ENCODE data around the gene SDHAF2. TPM values are rescaled to one million over a fixed set of nuclear protein-coding genes. Genes with fewer than 3 reads are reported as not detected.

The SDHAF2 gene
- total and polyA plus RNA-seq, 2 of the 13 experiments (the other 11 are each of a cell fraction or from before 2014, with no cell fraction given): 44.2 to 70.4 TPM

- peak; percentile 34; the same call in 1 of the 2 replicates for TF ChIP-seq GABPA (IDR thresholded peaks at IDR 0.05; ENCODE audit: low read depth, low read length)
- TF ChIP-seq GABPA (CRISPR knock-in tag; IDR thresholded peaks at IDR 0.05; ENCODE audit: low read depth): no peak
- TF ChIP-seq NR2F6 (IDR thresholded peaks at IDR 0.05): no peak
- TF ChIP-seq NR2F6 (CRISPR knock-in tag; IDR thresholded peaks at IDR 0.05): no peak
- TF ChIP-seq ZBTB46 (CRISPR knock-in tag; IDR thresholded peaks at IDR 0.05; ENCODE audit: borderline replicate concordance): no peak
- no peak for TF ChIP-seq THYN1 (CRISPR knock-in tag; IDR thresholded peaks at IDR 0.05; ENCODE audit: borderline replicate concordance, low read depth)
- TF ChIP-seq MAFF (IDR thresholded peaks at IDR 0.05; ENCODE audit: low read depth, low read length): no peak
- TF ChIP-seq MAF1 (CRISPR knock-in tag; IDR thresholded peaks at IDR 0.05; ENCODE audit: borderline replicate concordance): no peak
- TF ChIP-seq ZMYM4 (CRISPR knock-in tag; IDR thresholded peaks at IDR 0.05): no peak
- TF ChIP-seq ARID4A (CRISPR knock-in tag; IDR thresholded peaks at IDR 0.05; ENCODE audit: borderline replicate concordance): no peak
- no peak for TF ChIP-seq TBX2 (CRISPR knock-in tag; IDR thresholded peaks at IDR 0.05; ENCODE audit: borderline replicate concordance)
- TF ChIP-seq IRF1 (CRISPR knock-in tag; IDR thresholded peaks at IDR 0.05; ENCODE audit: low read depth): no peak
- no peak for TF ChIP-seq PHF8 (CRISPR knock-in tag; IDR thresholded peaks at IDR 0.05)
- TF ChIP-seq IRF9 (CRISPR knock-in tag; IDR thresholded peaks at IDR 0.05; ENCODE audit: borderline replicate concordance): no peak
- TF ChIP-seq TEAD3 (CRISPR knock-in tag; optimal IDR thresholded peaks at IDR 0.05; ENCODE audit: borderline replicate concordance): peak; percentile 12
- TF ChIP-seq ZNF777 (CRISPR knock-in tag; IDR thresholded peaks at IDR 0.05): no peak
- TF ChIP-seq ZBTB37 (CRISPR knock-in tag; IDR thresholded peaks at IDR 0.05): no peak
- no peak for TF ChIP-seq PPARG (CRISPR knock-in tag; conservative IDR thresholded peaks at IDR 0.05)
- TF ChIP-seq MTF1 (CRISPR knock-in tag; IDR thresholded peaks at IDR 0.05): no peak
- TF ChIP-seq U2AF2 (IDR thresholded peaks at IDR 0.05; ENCODE audit: low read depth, low read length): no peak
- TF ChIP-seq ZNF605 (CRISPR knock-in tag; IDR thresholded peaks at IDR 0.05): no peak
- no peak; the same call in 1 of the 2 replicates for TF ChIP-seq NFYB (CRISPR knock-in tag; IDR thresholded peaks at IDR 0.05)
- TF ChIP-seq JARID2 (CRISPR knock-in tag; IDR thresholded peaks at IDR 0.05; ENCODE audit: insufficient replicate concordance): no peak
- TF ChIP-seq ARNT2 (CRISPR knock-in tag; IDR thresholded peaks at IDR 0.05; ENCODE audit: low read depth): peak; percentile 70; the same call in 1 of the 2 replicates
Observed at GRCh38 chr11:61429346-61429690, 606 bp upstream of the SDHAF2 start (continued).
